GM21786 (cell line): ENCODE measurements around the gene BAIAP2.

Experiments
- ATAC-seq: cut with Tn5 transposase; IDR thresholded peaks from one replicate; pipeline ENCODE4 v1.9.1; 2021; ENCODE audit not compliant: unreplicated experiment

The BAIAP2 gene

DNA sequence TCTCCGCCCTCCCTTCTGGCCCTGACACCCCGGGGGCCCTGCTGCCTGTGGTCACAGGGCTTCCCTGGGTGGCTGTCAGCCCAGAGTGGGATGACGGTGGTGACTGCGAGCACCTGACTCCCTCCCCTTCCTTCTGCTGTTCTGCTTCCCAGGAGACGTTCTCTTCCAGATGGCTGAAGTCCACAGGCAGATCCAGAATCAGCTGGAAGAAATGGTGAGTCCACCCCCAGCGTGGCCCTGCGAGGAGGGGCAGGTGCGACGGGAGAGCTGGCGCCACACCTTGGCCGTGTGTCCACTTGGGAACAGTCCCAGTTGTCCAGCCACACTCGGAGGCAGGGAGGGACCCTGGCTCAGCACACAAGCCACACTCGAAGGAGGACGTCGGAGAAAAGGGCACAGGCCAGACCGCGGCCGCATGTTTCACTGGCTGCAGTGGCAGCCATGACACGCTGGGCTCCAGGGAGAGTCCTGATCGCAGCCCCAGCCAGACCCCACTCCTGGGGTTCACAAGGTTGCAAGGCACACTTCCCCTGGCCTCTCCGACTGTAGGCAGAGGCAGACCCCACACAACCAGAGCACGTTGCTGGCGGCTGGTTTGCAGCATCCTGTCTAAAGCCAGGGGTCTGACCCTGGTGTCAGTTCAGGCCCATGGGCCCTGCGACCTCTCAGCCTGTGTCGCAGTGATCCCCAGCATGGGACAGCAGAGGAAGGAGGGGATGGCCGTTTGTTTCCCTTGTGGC is 49.9 kb downstream of the BAIAP2 start:
- no peak for ATAC-seq

DNA sequence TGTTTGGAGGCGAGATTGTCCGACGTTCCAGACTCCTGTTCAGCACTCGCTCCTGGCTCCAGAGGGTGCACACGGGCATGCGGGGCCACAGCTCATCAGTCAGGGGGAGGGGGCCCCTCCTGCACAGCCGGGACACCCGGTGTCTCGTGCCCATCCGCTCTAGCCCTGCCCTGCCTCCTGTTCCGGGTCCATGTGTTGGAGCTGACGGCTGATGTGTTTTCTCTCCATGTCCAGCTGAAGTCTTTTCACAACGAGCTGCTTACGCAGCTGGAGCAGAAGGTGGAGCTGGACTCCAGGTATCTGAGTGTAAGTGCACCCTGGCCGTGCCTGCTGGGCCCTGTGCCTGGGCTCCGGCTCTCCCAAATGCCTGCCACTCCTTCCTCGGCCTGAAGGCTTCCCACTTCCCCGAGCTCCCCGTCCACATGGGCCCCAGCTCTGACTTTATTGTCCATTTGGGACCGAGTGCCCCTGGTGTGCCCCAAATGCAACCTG is 50.5 kb downstream of the BAIAP2 start:
- no peak for ATAC-seq

DNA sequence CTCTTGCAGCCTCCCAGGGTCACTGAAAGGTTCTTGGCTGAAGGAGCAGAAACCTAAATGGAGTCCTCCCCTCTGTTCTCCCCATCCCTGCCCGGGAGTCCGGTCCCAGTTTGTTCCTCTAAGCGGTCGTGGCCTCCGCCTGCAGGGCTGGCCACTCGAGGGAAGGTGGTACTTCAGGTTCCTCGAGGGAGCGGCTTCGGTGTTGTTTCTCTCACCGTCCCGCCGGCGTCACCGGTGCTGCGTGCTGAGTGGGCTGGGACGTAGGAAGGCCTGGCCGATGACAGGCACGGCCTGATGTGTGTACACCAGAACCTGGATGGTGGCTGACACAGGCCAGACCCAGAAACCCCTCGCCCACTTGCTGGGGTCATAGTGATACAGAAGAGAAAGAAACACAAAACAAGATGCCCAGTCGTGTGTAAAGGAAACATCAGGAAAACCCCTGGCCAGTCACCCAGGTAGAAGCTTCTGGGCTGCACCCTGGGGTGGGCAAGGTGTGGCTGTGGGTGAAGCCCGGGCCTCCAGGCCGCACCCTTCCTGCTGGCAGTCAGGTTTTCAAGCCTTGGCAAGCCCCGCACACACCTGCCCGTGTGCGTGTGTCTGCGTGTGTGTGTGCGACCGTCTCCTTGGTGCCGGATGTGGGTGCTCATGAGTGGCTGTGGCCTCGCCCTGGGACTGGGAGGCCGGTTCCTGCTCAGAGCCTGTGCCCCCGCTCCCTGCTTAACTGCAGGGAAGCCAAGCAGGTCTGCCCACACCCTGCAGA is 52.0 kb downstream of the BAIAP2 start:
- ATAC-seq: no peak

GRCh38 chr17:81090361-81091136 is 55.6 kb downstream of the BAIAP2 start:
- no peak for ATAC-seq

DNA sequence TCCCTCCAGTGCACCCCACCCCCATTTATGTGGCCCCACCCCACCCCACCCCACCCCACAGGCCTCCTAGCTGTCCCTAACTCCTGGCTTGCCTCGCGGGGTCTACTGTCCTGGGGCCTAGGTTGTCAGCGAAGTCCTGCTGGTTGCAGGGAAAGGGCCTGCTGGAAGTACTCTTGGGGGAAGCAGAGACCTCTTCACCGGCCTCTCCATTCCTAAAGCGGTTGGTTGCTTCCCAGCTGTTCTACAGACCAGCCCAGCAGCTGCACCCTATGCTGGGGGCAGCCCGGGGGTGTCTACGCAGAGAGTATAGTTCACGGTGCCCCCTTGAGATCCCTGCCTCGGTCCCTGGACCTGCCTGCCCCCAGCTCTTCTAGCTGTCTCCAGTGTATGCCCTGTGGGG is 56.2 kb downstream of the BAIAP2 start:
- ATAC-seq: no peak

DNA sequence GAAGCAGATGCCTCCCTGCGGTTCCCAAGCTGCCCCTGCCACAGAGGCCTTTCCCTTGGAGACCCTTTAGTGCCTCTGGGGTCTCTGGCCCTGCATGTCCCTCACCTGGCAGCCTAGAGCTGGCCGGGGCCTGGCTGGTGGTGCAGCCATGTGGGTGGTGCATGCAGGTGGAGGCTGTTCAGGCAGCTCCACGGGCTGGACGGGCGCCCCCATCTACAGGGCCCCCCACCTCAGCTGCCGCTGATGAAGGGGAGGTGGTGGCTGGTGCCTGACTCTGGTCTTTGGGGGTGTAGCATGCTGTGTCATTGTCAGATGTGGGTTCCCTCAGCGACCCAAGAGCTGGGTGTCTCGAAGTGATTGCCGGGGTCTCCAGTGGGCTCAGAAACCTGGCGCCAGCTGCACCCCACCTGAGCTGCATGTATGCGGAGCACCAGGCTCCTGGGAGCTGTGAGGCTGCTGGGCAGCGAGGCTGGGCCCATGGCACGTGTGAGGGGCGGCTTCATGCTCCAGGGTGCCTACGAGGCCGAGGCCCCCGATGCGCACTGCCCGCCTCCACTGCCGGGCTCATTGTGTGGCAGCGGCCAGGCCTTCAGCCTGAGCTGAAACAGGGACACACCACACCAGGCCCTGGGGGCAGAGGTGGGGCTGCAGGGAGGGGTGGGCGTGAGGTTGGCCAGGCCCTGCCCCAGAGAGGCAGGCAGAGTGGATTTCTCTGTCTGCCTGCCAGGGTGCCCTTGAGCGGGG is 57.0 kb downstream of the BAIAP2 start:
- ATAC-seq: no peak

- ATAC-seq: no peak
Observed at GRCh38 chr17:81092518-81093095, 57.7 kb downstream of the BAIAP2 start.

- no peak for ATAC-seq
Observed at GRCh38 chr17:81093619-81094508, 58.9 kb downstream of the BAIAP2 start.

GRCh38 chr17:81094509-81095382 is 59.8 kb downstream of the BAIAP2 start:
- peak; percentile 60 for ATAC-seq

DNA sequence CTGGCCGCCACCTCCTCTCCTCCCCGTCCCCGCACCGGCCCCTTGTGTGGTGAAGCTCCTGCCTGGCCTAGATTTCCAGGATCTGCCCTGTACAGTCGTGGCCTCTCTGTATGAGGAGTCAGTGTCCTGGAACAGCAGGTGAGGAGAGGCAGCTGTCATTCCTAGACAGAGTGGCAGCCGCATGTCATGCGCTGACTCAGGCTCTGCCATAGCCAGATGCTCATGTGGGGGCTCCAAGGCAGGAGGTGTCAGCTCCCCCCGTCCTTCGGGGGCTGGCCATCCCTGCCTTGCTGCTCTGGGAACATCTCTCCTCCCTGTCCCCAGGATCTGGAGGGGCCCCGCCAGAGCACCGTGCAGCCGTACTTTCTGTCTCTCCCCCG is 60.4 kb downstream of the BAIAP2 start:
- no peak for ATAC-seq

DNA sequence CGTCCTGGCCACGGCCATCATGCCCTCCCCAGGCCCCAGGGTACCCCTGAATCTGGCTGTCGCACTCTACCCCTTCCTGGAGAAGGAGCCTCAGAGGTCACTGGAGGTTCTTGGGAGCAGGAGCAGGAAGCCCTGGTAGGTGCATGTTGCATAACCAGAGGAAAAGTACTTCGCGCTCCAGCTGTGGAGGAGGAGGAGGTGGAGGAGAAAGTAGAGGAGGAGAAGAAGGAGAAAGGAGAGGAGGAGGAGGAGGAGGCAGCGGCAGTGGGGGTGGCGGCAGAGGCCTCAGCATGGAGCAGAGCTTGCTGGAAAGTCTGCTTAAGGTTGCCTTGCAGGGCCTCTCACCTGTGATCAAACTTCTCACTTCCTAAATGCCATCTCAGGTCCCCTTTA is 61.8 kb downstream of the BAIAP2 start:
- no peak for ATAC-seq

DNA sequence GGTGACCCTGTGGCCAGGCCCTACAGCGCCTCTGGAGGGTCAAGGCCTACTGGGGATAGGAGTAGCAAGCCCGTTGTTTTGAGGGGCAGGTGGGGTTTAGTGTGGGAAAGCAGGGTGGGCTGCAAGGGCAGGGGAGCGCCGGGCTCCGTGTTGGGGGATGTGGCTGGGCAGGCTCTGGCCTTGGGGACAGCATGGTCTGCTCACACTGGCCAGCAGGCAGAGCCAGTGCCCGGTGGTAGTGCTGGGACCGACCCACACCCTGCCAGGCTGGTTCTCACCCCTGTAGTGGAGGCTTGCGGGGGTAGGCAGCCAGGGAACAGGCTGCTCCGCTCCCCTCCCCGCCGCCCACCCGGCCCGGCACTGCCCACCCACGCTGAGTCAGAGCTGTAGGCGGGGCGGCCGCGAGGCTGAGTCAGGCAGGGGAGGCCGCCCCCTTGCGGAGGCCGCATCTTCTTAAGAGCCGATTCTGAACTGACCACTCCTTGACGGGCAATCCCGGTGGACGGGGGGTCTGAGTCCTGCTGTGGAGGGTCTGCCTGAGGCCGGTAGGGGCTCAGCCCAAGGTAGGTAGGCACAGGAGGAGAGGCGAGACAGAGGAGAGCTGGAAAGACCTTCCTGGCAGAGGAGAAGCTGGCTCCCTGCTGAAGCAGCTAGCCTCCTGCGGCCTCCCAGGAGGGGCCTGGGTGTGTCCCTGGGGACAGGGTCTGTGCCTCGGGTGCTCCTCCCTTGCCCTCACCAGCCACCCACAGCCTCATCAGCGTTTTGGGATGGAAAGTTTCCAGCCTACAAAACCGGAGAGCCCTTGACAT is 62.4 kb downstream of the BAIAP2 start:
- no peak for ATAC-seq

- no peak for ATAC-seq
Observed at GRCh38 chr17:81097943-81098308, 63.0 kb downstream of the BAIAP2 start.

- ATAC-seq: no peak
Observed at GRCh38 chr17:81099888-81100287, 64.9 kb downstream of the BAIAP2 start.

GRCh38 chr17:81100668-81101067 is 65.7 kb downstream of the BAIAP2 start:
- ATAC-seq: no peak

DNA sequence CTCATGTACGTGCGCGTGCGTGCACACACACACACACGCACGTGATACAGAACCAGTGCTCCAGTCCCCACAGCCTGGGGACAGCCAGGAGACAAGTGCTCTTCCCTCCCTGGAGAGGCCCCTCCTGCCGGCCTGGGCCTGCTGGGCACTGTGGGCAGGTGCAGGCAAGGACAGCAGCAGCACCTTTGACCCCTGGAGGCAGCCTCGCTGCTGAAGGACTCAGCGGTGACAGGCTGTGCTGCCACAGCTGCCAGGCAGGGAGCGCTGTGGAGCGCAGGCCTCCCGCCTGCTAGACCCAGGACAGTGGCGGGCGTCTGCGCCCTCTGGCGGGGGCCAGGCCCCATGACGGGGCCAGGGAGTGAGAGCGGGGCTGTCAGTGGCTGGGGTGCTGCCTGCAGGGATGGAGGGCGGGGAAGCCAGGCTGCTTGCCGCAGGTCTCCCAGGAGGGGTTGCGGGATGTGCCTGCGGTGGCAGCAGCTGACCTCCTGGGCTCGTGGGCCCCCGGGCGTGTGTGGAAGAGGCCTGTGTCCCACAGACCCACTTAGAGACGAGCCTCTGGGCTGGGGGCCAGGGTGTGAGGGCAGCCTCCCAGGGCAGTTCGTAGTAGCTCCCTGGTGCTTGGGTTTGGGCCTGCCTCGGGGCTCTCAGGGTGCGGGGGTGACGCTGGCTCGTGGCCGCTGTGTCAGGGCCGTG is 66.8 kb downstream of the BAIAP2 start:
- ATAC-seq: peak; percentile 72

GRCh38 chr17:81102352-81102751 is 67.4 kb downstream of the BAIAP2 start:
- ATAC-seq: no peak
